K562 (cell line): ENCODE data around the gene FXN. TPM values are rescaled to one million over a fixed set of nuclear protein-coding genes. Genes with fewer than 3 reads are reported as not detected.
A peak's percentile ranks its signal among the peaks of the same experiment; 100 is the strongest.

Source experiments
- ATAC-seq: fragments of 200-7000 bp; cut with Tn5 transposase; 3 replicates; pipeline ENCODE4 v1.9.1; 2020; ENCODE audit warnings: moderate library complexity
- BruUV-seq: library from RNA; stranded (reverse); fragments of 400-500 nt; replicated peaks from 2 replicates; lab custom pipeline; 2021; lab: Mats Ljungman, UMichigan
- CTCF ChIA-PET: fragments of 300-600 bp; formaldehyde crosslinking; extraction: SDS; loops from one replicate; lab custom pipeline; 2021; ENCODE audit warnings: low intra/inter-chr PET ratio; lab: Yijun Ruan, JAX
- POLR2A ChIA-PET: fragments of 300-600, 350-650 bp; sonication (Branson Sonifier 250); formaldehyde crosslinking; extraction: SDS; loops from one replicate; lab custom pipeline; 2021; ENCODE audit warnings: antibody characterized with exemption, inconsistent platforms; lab: Yijun Ruan, JAX
- DNase-seq, 4 experiments: peaks; one replicate each; pipeline versions ENCODE4 v3.0.0 to v3.0.0-alpha.2; 2011 to 2018; ENCODE audit warnings: low spot score in 3 of 4, mixed read lengths in 3 of 4; ENCODE audit errors: extremely low read depth in 1 of 4
- FAIRE-seq: peaks from 2 replicates; lab custom pipeline; 2011; peaks lifted over from hg19 to GRCh38; lab: Jason Lieb, UNC
- H2AFZ ChIP-seq: 2 replicates; pipeline ENCODE4 v1.6.0; 2011; ENCODE audit warnings: low read depth, low read length, control low read depth, inconsistent platforms
- H3K27ac ChIP-seq: fragments of 200-600 bp; 3 replicates; pipeline ENCODE4 v1.8.0; 2011; ENCODE audit warnings: low read depth, mild to moderate bottlenecking, control low read depth, inconsistent platforms, low read length, moderate library complexity, mixed read lengths; ENCODE audit errors: extremely low read depth
- H3K27me3 ChIP-seq, 2 experiments: fragments of 300-600 bp in 1 of 2; 2 replicates in 1 of 2; 3 replicates in 1 of 2; pipeline versions ENCODE4 v1.6.0 to v1.8.0; 2011; ENCODE audit warnings: inconsistent platforms in 2 of 2, low read length in 2 of 2, mild to moderate bottlenecking in 1 of 2, mixed read lengths in 1 of 2, moderate library complexity in 1 of 2; ENCODE audit not compliant: control insufficient read depth in 2 of 2, insufficient read depth in 2 of 2
- H3K36me3 ChIP-seq: fragments of 300-600 bp; 3 replicates; pipeline ENCODE4 v1.8.0; 2011; ENCODE audit warnings: mild to moderate bottlenecking, low read length, inconsistent platforms; ENCODE audit not compliant: control insufficient read depth, insufficient read depth
- H3K4me1 ChIP-seq, 2 experiments: fragments of 200-600 bp in 1 of 2; replicated peaks in 1 of 2; 2 replicates in 1 of 2; 3 replicates in 1 of 2; pipeline versions ENCODE4 v1.5.1 to v1.8.0; 2011; ENCODE audit warnings: inconsistent platforms in 2 of 2, low read length in 2 of 2, mild to moderate bottlenecking in 1 of 2, mixed read lengths in 1 of 2, moderate library complexity in 1 of 2; ENCODE audit not compliant: control insufficient read depth in 2 of 2, insufficient read depth in 2 of 2
- H3K4me2 ChIP-seq: 2 replicates; pipeline ENCODE4 v1.6.1; 2011; ENCODE audit warnings: low read length, control low read depth, inconsistent platforms, mixed read lengths; ENCODE audit not compliant: insufficient read depth
- H3K4me3 ChIP-seq: fragments of 200-600 bp; sonication (generic), shearing (Covaris generic); 2 replicates; pipeline ENCODE4 v1.5.1; 2016; ENCODE audit warnings: control low read depth, inconsistent platforms
- H3K79me2 ChIP-seq: fragments of 200-600 bp; 3 replicates; pipeline ENCODE4 v1.8.0; 2011; ENCODE audit warnings: low read length, inconsistent platforms; ENCODE audit not compliant: control insufficient read depth, insufficient read depth
- H3K9ac ChIP-seq, 2 experiments: 2 replicates each; pipeline versions ENCODE4 v1.6.0 to v1.6.1; 2011; ENCODE audit warnings: low read depth in 2 of 2, low read length in 2 of 2, control low read depth in 1 of 2, inconsistent platforms in 1 of 2, mild to moderate bottlenecking in 1 of 2, mixed read lengths in 1 of 2; ENCODE audit not compliant: insufficient read depth in 1 of 2
- H3K9me1 ChIP-seq: one replicate; pipeline ENCODE4 v1.6.0; 2011; ENCODE audit warnings: inconsistent platforms, mild to moderate bottlenecking, low read length, moderate library complexity; ENCODE audit not compliant: control insufficient read depth, insufficient read depth
- H3K9me3 ChIP-seq: replicated peaks from 2 replicates; pipeline ENCODE4 v1.5.1; 2011; ENCODE audit warnings: low read depth, low read length, inconsistent platforms; ENCODE audit not compliant: control insufficient read depth, insufficient read depth
- H4K20me1 ChIP-seq: replicated peaks from 2 replicates; pipeline ENCODE4 v1.6.1; 2011; ENCODE audit warnings: low read length, inconsistent platforms, mixed read lengths; ENCODE audit not compliant: control insufficient read depth, insufficient read depth
- CTCF ChIP-seq, 3 experiments: IDR thresholded peaks in 2 of 3; conservative IDR thresholded peaks in 1 of 3; 2 replicates each; pipeline ENCODE4 v1.5.1; 2011 to 2012; ENCODE audit warnings: low read length in 3 of 3, mild to moderate bottlenecking in 3 of 3, control low read depth in 2 of 3, improper control_type of control experiment in 1 of 3, inconsistent platforms in 1 of 3, low read depth in 1 of 3, mixed read lengths in 1 of 3, moderate library complexity in 1 of 3; ENCODE audit not compliant: insufficient read depth in 2 of 3
- FOXK1 ChIP-seq: sonication (generic); formaldehyde crosslinking; IDR thresholded peaks from 2 replicates; pipeline ENCODE4 v1.8.0; 2022; ENCODE audit warnings: missing genetic modification reagents, mild to moderate bottlenecking, borderline replicate concordance
- MYC ChIP-seq, 2 experiments: fragments of 250-450 bp in 1 of 2; sonication (Bioruptor Pico) in 1 of 2; IDR thresholded peaks; 2 replicates each; pipeline versions ENCODE4 v1.5.1 to v1.6.1; 2012 to 2021; ENCODE audit warnings: low read depth in 2 of 2, borderline replicate concordance in 1 of 2, improper control_type of control experiment in 1 of 2, low read length in 1 of 2, mild to moderate bottlenecking in 1 of 2, moderate library complexity in 1 of 2
- PRMT5 ChIP-seq: sonication (generic); formaldehyde crosslinking; IDR thresholded peaks from 2 replicates; pipeline ENCODE4 v1.5.0; 2020; ENCODE audit warnings: missing genetic modification reagents
- REST ChIP-seq, 2 experiments: fragments of 450-650 bp; formaldehyde crosslinking in 1 of 2; IDR thresholded peaks; 2 replicates each; pipeline versions ENCODE4 v1.4.0 to v1.6.1; 2014 to 2020; ENCODE audit warnings: mild to moderate bottlenecking in 2 of 2, borderline replicate concordance in 1 of 2, low read depth in 1 of 2
- ZBTB2 ChIP-seq: fragments of 450-650 bp; IDR thresholded peaks from 2 replicates; pipeline ENCODE4 v1.6.1; 2016; ENCODE audit warnings: antibody characterized with exemption
- ZSCAN29 ChIP-seq: fragments of 450-650 bp; IDR thresholded peaks from 2 replicates; pipeline ENCODE4 v1.6.1; 2017
- WGBS: fragments of 100-300 bp; shearing (Covaris generic); methylation state at CpG from one replicate; pipeline ENCODE4 v1.1.6; 2016; ENCODE audit warnings: low coverage, mixed read lengths; ENCODE audit not compliant: insufficient coverage; ENCODE audit errors: missing lambda C conversion rate; 5-methylcytosine and 5-hydroxymethylcytosine counted together
- in situ Hi-C: fragments of 300-500 bp; cut with MboI; formaldehyde crosslinking; loops from 4 replicates; pipeline ENCODE4 v1.15.0; 2018; ENCODE audit warnings: inconsistent platforms, mixed read lengths
- intact Hi-C: fragments of 100-400 bp; cut with micrococcal nuclease; formaldehyde crosslinking; loops from 2 replicates; pipeline ENCODE4 v1.14.2; 2022
- polyA plus RNA-seq, 8 experiments: library from polyadenylated mRNA; depleted of rRNA in 4 of 8; stranded (reverse) in 5 of 8; unstranded in 3 of 8; fragments of >200 nt; fragmentation: Nextera tagmentation in 2 of 8; fragmentation: Illumina TruSeq in 1 of 8; extraction: Ambion mirVana in 2 of 8; extraction: Trizol in 1 of 8; gene quantifications; 2 replicates each; pipeline versions ENCODE4 v1.2.1 to v1.2.3, GENCODE V29; 2011 to 2014; ENCODE audit warnings: inconsistent platforms in 1 of 8, missing spikeins in 1 of 8
- total RNA-seq, 7 experiments: library from RNA; depleted of rRNA in 6 of 7; stranded (reverse); fragments of >200 nt in 6 of 7; fragmentation: Illumina TruSeq in 2 of 7; extraction: Trizol in 2 of 7; gene quantifications; 2 replicates each; pipeline versions ENCODE4 v1.2.1 to v1.2.3, GENCODE V29; 2011 to 2021; ENCODE audit warnings: low replicate concordance in 1 of 7

FXN gene
- total and polyA plus RNA-seq, 9 of the 15 experiments (the other 6 are each of a cell fraction or from before 2014, with no cell fraction given) = 7.6 to 51.5 (median 30.3) TPM

DNA sequence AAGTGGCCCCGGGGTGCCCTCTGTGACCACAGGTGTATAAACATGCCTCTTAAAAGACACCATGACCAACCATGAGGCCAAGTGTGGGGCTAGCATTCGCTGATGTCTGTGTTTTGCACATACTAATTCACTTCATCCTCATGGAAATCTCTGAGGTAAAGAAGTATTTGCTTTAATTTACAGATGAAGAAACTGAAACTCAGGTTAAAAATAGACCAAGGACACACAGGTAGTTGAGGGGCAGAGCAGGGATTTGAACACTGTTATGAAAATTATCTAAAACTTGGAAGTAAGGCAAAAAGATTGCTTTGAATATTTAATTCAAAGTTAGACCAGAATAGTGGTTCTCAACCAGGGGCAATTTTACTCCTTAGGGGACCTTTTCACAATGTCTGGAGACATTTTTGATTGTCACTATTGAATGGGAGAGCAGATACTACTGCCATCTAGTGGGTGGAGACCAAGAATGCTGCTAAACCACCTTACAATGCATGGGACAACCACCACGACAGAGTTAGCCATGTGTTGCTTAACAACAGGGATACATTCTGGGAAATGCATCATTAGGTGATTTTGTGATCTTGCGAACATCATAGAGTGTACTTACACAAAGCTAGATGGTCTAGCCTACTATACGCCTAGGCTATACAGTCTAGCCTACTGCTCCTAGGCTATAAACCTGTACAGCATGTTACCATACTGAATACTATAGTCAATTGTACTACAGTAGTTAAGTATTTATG lies 8.0 kb upstream of the FXN start:
- no peaks in the 10 kb centered on the region for H4K20me1 ChIP-seq
- in situ Hi-C loops = loop anchor here (5.0 to 25.0 kb wide), 2 partner anchors 445 to 910 kb away; no protein-coding TSS in a partner anchor
- H3K9me3 ChIP-seq = peaks cover 4% of the 10 kb centered on the region; the same call in 1 of the 2 replicates
- no TSS peak for BruUV-seq
- peak; percentile 88 for FAIRE-seq
- no peak overlapping the region; the same call in 1 of the 2 replicates for H3K4me2 ChIP-seq
- H3K9me1 ChIP-seq = no peaks in the 10 kb centered on the region
- no peaks in the 10 kb centered on the region for H3K79me2 ChIP-seq
- ChIA-PET CTCF (interaction anchor here (0.7 to 2.9 kb wide), 2 partner anchors 28 to 443 kb away, joined by 3 to 21 read pairs; no protein-coding TSS in a partner anchor), POLR2A (no interaction called here)
- peak overlapping the region; percentile 83 for H2AFZ ChIP-seq
- intact Hi-C loops = loop anchor here (1.0 to 5.0 kb wide), 3 partner anchors 29 to 443 kb away; partner anchors contain the start of gene PIP5K1B
- DNase-seq = peak; percentile 44 to 78 (median 58)
- no peak overlapping the region; the same call in 2 of the 3 replicates for H3K27ac ChIP-seq
- H3K4me3 ChIP-seq = no peak overlapping the region
- no peaks in the 10 kb centered on the region for H3K36me3 ChIP-seq
- WGBS = 28% methylated on average over 5 of the region's 5 CpGs
- no peak overlapping the region for H3K9ac ChIP-seq
- no peaks in the 10 kb centered on the region for H3K27me3 ChIP-seq
- peak; percentile 92 for ATAC-seq
- H3K4me1 ChIP-seq = peaks cover 13 to 25% of the 10 kb centered on the region in 2 experiments; a peak in 4 of 5 replicates
- TF ChIP-seq ZSCAN29 = no peak
- peak; percentile 57 for TF ChIP-seq REST (IDR thresholded peaks at IDR 0.05; ENCODE audit: borderline replicate concordance)
- TF ChIP-seq REST (CRISPR knock-in tag; IDR thresholded peaks at IDR 0.05; ENCODE audit: low read depth) = no peak
- TF ChIP-seq ZBTB2 = no peak
- no peak for TF ChIP-seq FOXK1 (CRISPR knock-in tag)
- TF ChIP-seq PRMT5 (CRISPR knock-in tag) = no peak
- peak; percentile 66 to 77 (median 69) for TF ChIP-seq CTCF (IDR thresholded peaks at IDR 0.05 in 2 of 3, conservative IDR thresholded peaks at IDR 0.05 in 1 of 3; ENCODE audit: insufficient read depth in 2 of 3, low read depth in 1 of 3, low read length in 3 of 3)
- TF ChIP-seq MYC (IDR thresholded peaks at IDR 0.05; ENCODE audit: low read depth, low read length) = 0 out of 2 replicates have a peak, but pooled peaks have one; percentile 41
- no peak for TF ChIP-seq MYC (CRISPR knock-in tag; IDR thresholded peaks at IDR 0.05; ENCODE audit: borderline replicate concordance, low read depth)
